Esophagus squamous epithelium (tissue), 4 donors: ENCODE measurements around the gene JPH3.

Source experiments
- CTCF ChIP-seq, 6 experiments: fragments of 450-650 bp in 4 of 6; fragments of 200-600 bp in 2 of 6; sonication (generic) in 2 of 6; IDR thresholded peaks; one replicate each; pipeline ENCODE4 v1.5.1; 2016 to 2019; ENCODE audit warnings: antibody characterized with exemption in 6 of 6, mild to moderate bottlenecking in 4 of 6, moderate library complexity in 4 of 6
- POLR2A ChIP-seq, 4 donors: fragments of 450-650 bp; IDR thresholded peaks; one replicate each; pipeline ENCODE4 v1.6.1; 2017; ENCODE audit warnings: antibody characterized with exemption in 4 of 4, mild to moderate bottlenecking in 4 of 4, moderate library complexity in 3 of 4

DNA sequence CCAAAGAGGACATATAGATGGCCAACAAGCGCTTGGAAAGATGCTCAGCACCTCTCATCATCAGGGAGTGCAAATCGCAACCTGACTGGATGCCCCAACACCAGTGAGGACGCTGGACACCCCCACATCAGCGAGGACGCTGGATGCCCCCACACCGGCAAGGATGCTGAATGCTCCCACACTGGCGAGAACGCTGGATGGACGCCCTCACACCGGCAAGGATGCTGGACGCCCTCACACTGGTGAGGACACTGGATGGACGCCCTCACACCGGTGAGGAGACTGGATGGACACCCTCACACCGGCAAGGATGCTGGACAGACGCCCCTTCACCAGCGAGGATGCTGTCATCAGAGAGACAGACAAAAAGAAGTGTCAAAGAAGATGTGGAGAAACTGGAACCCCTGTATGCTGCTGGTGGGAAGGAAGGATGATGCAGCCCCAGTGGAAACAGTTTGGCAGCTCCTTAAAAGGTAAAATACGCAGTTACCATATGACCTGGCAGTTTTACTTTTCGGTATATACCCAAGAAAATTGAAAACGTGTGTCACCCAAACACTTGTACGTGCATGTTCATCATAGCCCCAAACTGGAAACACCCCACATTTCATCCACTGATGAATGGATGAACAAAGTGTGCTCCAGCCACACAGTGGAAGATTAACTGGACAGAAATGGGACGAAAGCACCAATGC is 10.1 kb upstream of the JPH3 start:
- no peak for TF ChIP-seq CTCF (IDR thresholded peaks at IDR 0.05)
- TF ChIP-seq POLR2A (IDR thresholded peaks at IDR 0.05) = no peak
